NCI-H510A treated with DMSO at 0.1 percent for 48 hours (cell line): ENCODE data around the gene HABP4.

ENCODE experiments used
- DNase-seq: peaks from one replicate; lab custom pipeline; 2025; lab: John Stamatoyannopoulos, UW

Gene HABP4

DNA sequence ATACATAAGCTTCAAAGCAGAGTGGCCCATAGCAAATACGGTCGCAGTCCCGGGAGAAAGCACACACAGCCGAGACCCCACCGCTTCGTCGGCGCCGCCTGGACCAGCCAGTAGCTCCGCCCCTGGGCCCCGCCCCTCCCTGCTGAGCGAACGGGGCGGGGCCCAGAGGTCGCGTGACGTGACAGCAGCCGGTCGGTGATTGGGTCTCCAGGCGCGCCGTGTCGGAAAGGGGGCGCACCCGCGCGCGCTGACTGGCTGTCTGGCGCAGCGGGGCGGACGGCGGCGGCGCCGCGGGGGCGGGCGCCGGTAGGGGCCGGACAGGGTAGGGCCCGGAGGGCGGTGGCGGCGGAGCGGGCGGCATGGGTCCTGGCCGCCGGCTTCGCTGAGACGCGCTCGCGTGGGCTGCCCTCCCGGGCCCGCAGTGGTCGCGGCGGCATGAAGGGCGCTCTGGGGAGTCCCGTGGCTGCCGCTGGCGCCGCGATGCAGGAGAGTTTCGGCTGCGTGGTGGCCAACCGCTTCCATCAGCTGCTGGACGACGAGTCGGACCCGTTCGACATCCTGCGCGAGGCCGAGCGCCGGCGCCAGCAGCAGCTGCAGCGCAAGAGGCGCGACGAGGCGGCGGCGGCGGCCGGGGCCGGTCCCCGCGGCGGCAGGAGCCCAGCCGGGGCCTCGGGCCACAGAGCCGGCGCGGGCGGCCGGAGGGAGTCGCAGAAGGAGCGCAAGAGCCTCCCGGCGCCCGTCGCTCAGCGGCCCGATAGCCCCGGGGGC lies at the start of gene HABP4:
TSS of gene HABP4 (plus strand) at position 325 of the 768 bp plus-strand sequence. CDS start at position 436, 111 bp downstream.
- DNase-seq, result peak; percentile 94

DNA sequence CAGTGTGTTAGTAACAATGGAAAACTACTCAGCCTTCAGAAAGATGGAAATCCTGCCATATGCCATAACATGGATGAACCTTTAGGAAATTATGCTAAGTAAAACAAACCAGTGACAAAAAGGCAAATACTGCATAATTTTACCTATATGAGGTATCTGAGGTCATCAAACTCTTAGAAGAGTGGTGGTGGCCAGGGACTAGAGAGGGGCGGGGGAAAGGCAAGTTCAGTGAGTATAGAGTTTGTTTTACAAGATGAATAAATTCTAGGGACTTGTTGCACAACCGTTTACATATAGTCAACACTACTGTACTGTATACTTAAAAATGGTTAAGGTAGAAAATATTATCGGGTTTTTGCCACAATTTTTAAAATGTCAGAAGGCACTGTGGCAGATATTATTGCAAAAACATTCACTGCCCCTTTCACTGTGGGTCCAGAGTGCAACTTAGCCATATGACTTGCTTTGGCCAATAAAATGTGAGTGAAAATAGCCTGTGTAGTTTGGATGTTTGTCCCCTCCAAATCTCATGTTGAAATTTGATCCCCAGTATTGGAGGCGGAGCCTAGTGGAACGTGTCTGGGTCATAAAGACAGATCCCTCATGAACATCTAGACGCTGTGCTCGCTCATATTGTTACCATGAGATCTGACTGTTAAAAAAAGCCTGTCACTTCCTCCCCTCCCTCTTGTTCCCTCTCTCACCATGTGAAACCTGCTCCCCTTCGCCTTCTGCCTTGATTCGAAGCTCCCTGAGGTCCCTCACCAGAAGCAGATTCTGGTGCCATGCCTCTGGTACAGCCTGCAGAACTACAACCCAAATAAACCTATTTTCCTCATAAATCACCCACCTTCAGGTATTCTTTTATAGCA lies 41.3 kb upstream of the HABP4 start:
- no peak for DNase-seq

DNA sequence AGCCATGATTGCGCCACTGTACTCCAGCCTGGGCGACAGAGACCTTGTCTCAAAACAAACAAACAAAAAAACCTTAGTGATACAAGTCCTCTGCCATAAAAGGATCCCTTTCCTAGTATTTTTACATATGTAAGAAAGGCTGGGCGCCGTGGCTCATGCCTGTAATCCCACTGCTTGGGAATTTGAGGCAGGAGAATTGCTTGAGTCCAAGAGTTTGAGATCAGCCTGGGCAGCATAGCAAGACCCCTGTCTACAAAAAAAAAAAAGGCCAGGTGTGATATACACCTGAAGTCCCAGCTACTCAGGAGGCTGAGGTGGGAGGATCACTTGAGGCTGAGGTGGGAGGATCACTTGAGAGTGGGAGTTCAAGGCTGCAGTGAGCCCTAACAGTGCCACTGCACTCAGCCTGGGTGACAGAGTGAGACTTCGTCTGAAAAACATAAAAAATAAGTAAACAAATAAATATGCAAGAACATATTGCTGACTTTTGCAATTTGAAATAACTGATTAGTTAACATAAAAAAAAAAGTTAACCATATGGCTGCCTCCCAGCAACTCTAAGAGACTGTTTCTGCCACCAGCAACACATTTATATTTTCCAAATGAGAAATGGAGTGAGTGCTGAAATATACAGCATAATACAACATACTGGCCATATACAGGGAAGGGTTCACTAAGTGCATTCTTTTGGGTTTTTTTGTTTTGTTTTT lies 38.7 kb upstream of the HABP4 start:
- DNase-seq, result no peak

DNA sequence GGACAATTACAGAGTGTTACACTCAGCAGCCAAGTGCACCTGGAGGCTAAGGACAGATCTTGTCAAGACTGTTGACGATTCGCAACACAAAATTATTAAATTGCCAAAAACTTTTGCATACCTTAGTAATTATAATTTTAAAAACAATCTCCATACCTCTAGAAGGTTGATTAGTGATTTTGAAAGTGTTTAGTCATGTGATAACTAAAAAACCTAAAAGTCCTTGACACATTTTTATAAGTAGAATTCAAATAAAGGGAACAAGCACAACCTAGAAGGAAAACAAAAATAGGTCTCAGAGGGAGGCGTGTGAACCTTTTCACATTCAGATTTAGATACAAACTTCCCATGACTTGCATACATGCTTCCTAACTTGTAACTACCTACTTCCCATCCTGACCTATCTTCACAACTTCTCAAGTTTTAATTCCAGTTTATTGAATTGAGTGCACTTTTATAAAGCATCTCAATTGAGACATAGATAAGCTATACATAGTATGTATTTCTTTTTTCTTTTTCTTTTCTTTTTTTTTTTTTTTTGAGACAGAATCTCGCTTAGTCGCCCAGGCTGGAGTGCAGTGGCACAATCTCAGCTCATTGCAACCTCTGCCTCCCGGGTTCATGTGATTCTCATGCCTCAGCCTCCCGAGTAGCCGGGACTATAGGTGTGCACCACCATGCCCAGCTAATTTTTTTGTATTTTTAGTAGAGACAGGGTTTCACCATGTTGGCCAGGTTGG lies 37.6 kb upstream of the HABP4 start:
- no peak for DNase-seq

DNA sequence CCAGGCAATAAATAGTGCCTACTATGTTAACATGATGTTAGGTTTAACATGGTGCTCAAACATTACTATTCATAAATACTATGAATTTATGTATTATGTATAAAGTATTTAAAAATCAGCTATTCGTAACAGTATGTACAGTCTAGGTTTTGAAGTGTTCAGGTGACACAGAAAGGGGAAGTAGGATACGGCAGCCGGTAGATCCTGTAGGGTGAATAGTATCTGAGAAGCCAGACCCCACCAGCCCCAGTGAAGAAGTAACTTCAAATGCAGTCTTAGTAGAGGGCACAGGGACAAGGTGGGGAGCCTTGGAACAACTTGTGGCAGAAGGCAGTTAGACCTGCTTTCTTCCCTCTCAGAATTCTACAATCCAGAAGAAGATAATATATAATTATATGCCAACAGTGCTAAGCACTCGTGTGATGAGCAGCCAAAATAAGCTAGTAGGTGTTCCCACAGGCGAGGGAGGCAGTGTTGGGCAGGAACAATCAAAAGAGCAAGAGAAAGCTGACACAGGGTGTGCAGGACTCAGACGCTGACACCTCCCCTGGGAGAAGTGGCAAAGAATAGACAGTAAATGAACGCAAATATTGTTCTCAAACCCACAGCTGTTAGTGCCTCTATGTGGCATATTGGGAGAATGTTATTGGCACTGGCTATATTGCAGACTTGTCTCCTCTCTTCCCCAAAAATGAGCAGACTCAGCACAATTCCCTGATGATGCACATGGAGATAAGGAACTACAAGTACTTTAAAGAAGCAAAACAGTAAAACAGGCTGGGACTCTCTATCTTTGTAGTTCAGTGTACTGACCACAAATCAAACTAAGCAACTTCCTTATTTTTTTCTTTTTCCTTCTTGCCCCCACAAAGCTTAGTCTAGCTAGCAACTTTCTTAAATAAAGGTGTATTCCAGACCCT lies 36.4 kb upstream of the HABP4 start:
- DNase-seq, result no peak

- DNase-seq, result peak; percentile 85
Observed at GRCh38 chr9:96417051-96417586, 32.9 kb upstream of the HABP4 start.

DNA sequence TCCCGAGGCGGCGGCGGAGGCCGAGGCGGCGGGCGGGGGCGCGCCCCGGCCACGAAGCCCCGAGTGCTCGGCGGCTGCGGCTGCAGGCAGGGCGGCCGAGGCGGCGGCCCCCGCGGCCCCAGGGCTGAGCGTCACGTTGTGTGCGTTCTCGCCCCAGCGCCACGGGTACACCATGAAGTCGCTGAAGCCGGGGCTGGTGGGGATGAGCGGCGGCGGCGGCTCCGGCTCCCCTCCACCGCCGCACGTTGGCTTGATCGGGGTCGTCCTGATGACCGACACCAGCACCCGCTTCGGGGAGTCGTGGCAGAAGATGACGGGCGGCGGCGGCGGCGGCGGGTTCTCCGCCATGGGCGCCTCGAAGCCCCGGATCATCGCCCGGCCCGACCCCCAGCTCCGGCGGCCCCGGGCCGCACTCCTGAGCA lies 32.3 kb upstream of the HABP4 start:
- no peak for DNase-seq

GRCh38 chr9:96418083-96418919 lies 31.7 kb upstream of the HABP4 start, which contains the start of gene ZNF367:
Gene ZNF367, minus strand, starts transcription at chr9:96418370. Its CDS starts 338 bp downstream, at chr9:96418032.
- peak; percentile 92 for DNase-seq

- peak; percentile 79 for DNase-seq
Observed at GRCh38 chr9:96418920-96419690, 30.9 kb upstream of the HABP4 start.

- peak; percentile 35 for DNase-seq
Observed at GRCh38 chr9:96419691-96419969, 30.3 kb upstream of the HABP4 start.

GRCh38 chr9:96420468-96421219 lies 29.3 kb upstream of the HABP4 start:
- no peak for DNase-seq

GRCh38 chr9:96423322-96423984 lies 26.5 kb upstream of the HABP4 start:
- no peak for DNase-seq

DNA sequence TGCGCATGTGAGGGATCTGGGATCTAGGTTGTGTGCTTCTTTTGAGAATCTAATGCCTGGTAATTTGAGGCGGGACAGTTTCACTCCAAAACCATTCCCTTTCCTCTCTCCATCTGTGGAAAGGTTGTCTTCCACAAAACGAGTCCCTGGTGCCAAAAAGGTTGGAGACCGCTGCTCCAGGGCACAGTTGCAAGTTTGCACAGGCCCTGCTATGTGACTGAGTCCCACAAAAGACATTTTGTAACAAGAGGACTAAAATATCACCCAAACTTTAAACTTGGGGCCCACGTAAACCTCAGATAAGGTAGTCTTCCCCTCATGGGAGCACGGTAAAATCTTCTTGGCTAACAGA lies 26.0 kb upstream of the HABP4 start:
- no peak for DNase-seq

DNA sequence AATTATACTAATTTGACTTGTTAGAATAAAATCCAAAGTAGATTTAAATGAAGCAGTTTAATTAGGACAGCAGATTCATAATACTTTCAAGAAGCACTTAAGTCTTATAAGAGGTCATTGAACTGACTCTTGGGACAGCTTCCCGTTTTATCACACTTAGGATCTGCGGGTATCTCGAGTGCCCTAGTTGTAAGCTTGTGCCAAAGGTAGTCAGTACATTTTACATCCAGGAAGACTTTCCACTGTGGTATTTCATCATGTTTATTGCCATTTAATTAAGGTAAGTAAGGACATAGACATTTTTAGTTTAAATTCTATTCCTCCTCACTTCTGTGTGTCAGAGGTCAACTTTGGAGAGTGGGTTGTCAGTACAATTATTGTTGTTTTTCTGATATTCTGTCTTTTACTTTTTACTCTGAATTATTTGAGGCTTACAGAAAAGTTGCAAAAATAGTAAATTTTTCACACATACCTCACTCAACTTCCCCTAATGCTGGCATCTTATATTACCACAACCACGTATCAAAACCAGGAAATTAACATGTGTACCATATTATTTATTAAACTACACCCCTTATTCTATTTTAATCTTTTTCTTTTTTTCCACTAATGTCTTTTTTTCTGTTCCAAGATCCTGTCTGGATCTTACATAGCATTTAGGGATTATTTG lies 24.3 kb upstream of the HABP4 start:
- DNase-seq, result no peak

DNA sequence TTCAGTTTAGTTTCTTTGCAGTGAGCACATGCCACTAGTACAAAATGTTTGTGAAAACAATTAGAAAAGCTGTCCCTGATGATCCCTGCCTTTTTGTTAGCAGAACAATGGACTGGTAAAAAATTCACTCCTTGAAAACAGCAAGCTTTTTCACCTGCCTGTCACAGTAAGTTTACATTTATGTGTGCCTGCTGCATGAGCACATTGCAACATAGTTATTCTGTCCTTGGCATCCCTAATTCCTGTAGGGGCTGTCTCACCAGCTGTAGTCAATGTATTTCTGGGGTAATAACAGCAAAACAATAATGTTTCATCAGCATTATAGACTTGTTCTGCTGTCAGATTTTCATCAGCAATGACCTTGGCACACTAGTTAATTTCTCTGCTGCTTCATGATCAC lies 20.2 kb upstream of the HABP4 start:
- no peak for DNase-seq

GRCh38 chr9:96430377-96430776 lies 19.6 kb upstream of the HABP4 start:
- no peak for DNase-seq

GRCh38 chr9:96435345-96435744 lies 14.6 kb upstream of the HABP4 start:
- DNase-seq, result no peak
